ENCODE data around the gene DAND5. TPM values are rescaled to one million over a fixed set of nuclear protein-coding genes. Genes with fewer than 3 reads are reported as not detected.

DAND5 gene
- total and polyA plus RNA-seq, 2 of the 13 experiments (the other 11 are each of a cell fraction or from before 2014, with no cell fraction given) = 0.04 TPM; not detected in 1

GRCh38 chr19:13019332-13019731 lies 50.0 kb downstream of the DAND5 start:
- Histone ChIP-seq H3K27me3 (ENCODE audit: control insufficient read depth in 1 of 2, insufficient read depth in 2 of 2, low read length in 2 of 2) (no peaks in the 10 kb centered on the region), H3K27ac (ENCODE audit: extremely low read length, insufficient read depth, low read length) (no peak overlapping the region), H3K4me2 (ENCODE audit: low read depth, low read length) (no peak overlapping the region), H4K20me1 (ENCODE audit: insufficient read depth, low read length) (no peaks in the 10 kb centered on the region), H3K9ac (ENCODE audit: insufficient read depth, low read depth, low read length) (no peak overlapping the region), H2AFZ (ENCODE audit: low read length) (no peak overlapping the region), H3K9me3 (ENCODE audit: low read length) (no peaks in the 10 kb centered on the region), H3K4me3 (replicated peaks in 1 of 3; ENCODE audit: insufficient read depth in 1 of 3, low read depth in 2 of 3, low read length in 3 of 3) (no peak overlapping the region), H3K4me1 (ENCODE audit: insufficient read depth, low read length) (peaks cover 57% of the 10 kb centered on the region), H3K79me2 (ENCODE audit: insufficient read depth, low read length) (peaks cover 38% of the 10 kb centered on the region), H3K36me3 (replicated peaks in 1 of 2; ENCODE audit: control insufficient read depth in 1 of 2, insufficient read depth in 2 of 2, low read length in 2 of 2) (peaks cover 0 to 2% of the 10 kb centered on the region in 2 experiments; a peak in 1 of 5 replicates)
- 94% methylated on average over 4 of the region's 4 CpGs for WGBS (ENCODE audit: low lambda C conversion rate)
- BruUV-seq (replicated peaks) = no TSS peak
- ChIA-PET POLR2A (no interaction called here), CTCF (ENCODE audit: low intra/inter-chr PET ratio, low total read pairs) (no interaction called here)
- TF ChIP-seq EP300 (IDR thresholded peaks at IDR 0.05; ENCODE audit: low read depth in 2 of 2, low read length in 2 of 2) = no peak
- no peak for TF ChIP-seq EP300 (CRISPR knock-in tag; IDR thresholded peaks at IDR 0.05; ENCODE audit: borderline replicate concordance)
- TF ChIP-seq JUND (CRISPR knock-in tag; IDR thresholded peaks at IDR 0.05) = no peak
- no peak for TF ChIP-seq RFXANK (CRISPR knock-in tag; IDR thresholded peaks at IDR 0.05)
- no peak for TF ChIP-seq ATAD3A (CRISPR knock-in tag; IDR thresholded peaks at IDR 0.05)
- FAIRE-seq (no peak), ATAC-seq (no peak), DNase-seq (ENCODE audit: low spot score) (no peak)
- intact Hi-C loops (cut with micrococcal nuclease; ENCODE audit: unreplicated experiment) = no loop called here
- in situ Hi-C loops (cut with HindIII; ENCODE audit: extremely low pct_ligation_motif_present, low pct_unique_long_range_greater_than_20kb) = no loop called here

- ChIA-PET CTCF (ENCODE audit: low intra/inter-chr PET ratio, low total read pairs) (no interaction called here), POLR2A (interaction anchor here (2.6 kb wide), 1 partner anchor 12 kb away, joined by 21 read pairs; no protein-coding TSS in a partner anchor)
- DNase-seq (ENCODE audit: low spot score) = no peak
- Histone ChIP-seq H3K79me2 (ENCODE audit: insufficient read depth, low read length) (peaks cover 38% of the 10 kb centered on the region), H4K20me1 (ENCODE audit: insufficient read depth, low read length) (no peaks in the 10 kb centered on the region), H2AFZ (ENCODE audit: low read length) (no peak overlapping the region), H3K9ac (ENCODE audit: insufficient read depth, low read depth, low read length) (no peak overlapping the region), H3K4me3 (replicated peaks in 1 of 3; ENCODE audit: insufficient read depth in 1 of 3, low read depth in 2 of 3, low read length in 3 of 3) (no peak overlapping the region), H3K27me3 (ENCODE audit: control insufficient read depth in 1 of 2, insufficient read depth in 2 of 2, low read length in 2 of 2) (no peaks in the 10 kb centered on the region), H3K9me3 (ENCODE audit: low read length) (no peaks in the 10 kb centered on the region), H3K4me1 (ENCODE audit: insufficient read depth, low read length) (peaks cover 58% of the 10 kb centered on the region), H3K4me2 (ENCODE audit: low read depth, low read length) (no peak overlapping the region), H3K36me3 (replicated peaks in 1 of 2; ENCODE audit: control insufficient read depth in 1 of 2, insufficient read depth in 2 of 2, low read length in 2 of 2) (peaks cover 0 to 2% of the 10 kb centered on the region in 2 experiments; a peak in 1 of 5 replicates), H3K27ac (ENCODE audit: extremely low read length, insufficient read depth, low read length) (no peak overlapping the region)
- no peak for FAIRE-seq
- in situ Hi-C loops (cut with HindIII; ENCODE audit: extremely low pct_ligation_motif_present, low pct_unique_long_range_greater_than_20kb) = loop anchor here (5.0 kb wide), 2 partner anchors 33 to 42 kb away; no protein-coding TSS in a partner anchor
- no TSS peak for BruUV-seq (replicated peaks)
- no peak for ATAC-seq
- 93% methylated on average over 7 of the region's 7 CpGs for WGBS (ENCODE audit: low lambda C conversion rate)
- intact Hi-C loops (cut with micrococcal nuclease; ENCODE audit: unreplicated experiment) = loop anchor here (5.0 kb wide), 1 partner anchor 42 kb away; no protein-coding TSS in a partner anchor
- TF ChIP-seq MAFG (CRISPR knock-in tag; IDR thresholded peaks at IDR 0.05) (no peak), ZFP36 (IDR thresholded peaks at IDR 0.05; ENCODE audit: borderline replicate concordance, low read depth, low read length, partially characterized antibody) (no peak), ZBTB38 (CRISPR knock-in tag; IDR thresholded peaks at IDR 0.05) (no peak), ZNF691 (CRISPR knock-in tag; IDR thresholded peaks at IDR 0.05; ENCODE audit: borderline replicate concordance, low read depth) (no peak), HIVEP1 (CRISPR knock-in tag; IDR thresholded peaks at IDR 0.05) (no peak), ZKSCAN8 (CRISPR knock-in tag; IDR thresholded peaks at IDR 0.05; ENCODE audit: borderline replicate concordance) (no peak), SNAPC5 (CRISPR knock-in tag; IDR thresholded peaks at IDR 0.05; ENCODE audit: borderline replicate concordance) (no peak), GPBP1L1 (CRISPR knock-in tag; IDR thresholded peaks at IDR 0.05) (no peak), CREBL2 (CRISPR knock-in tag; IDR thresholded peaks at IDR 0.05; ENCODE audit: borderline replicate concordance) (no peak), YY1 (IDR thresholded peaks at IDR 0.05; ENCODE audit: insufficient read depth, insufficient replicate concordance, low read depth, low read length) (no peak), ZSCAN22 (CRISPR knock-in tag; IDR thresholded peaks at IDR 0.05) (no peak)
Measured at GRCh38 chr19:13020002-13020414, 50.6 kb downstream of the DAND5 start.

All from HepG2 (cell line).